HEK293 (cell line): ENCODE measurements around the gene COL12A1.

ENCODE experiments used
- SALL2 ChIP-seq: fragments of 450-650 bp; formaldehyde crosslinking; IDR thresholded peaks from 2 replicates; pipeline ENCODE4 v1.5.0; 2017; ENCODE audit warnings: missing biosample characterization, mild to moderate bottlenecking, missing genetic modification characterization, borderline replicate concordance
- TCF7L2 ChIP-seq: IDR thresholded peaks from 2 replicates; pipeline ENCODE4 v1.6.1; 2011; ENCODE audit warnings: low read depth, mild to moderate bottlenecking, inconsistent platforms, low read length, moderate library complexity, borderline replicate concordance
- YY1 ChIP-seq: fragments of 450-650 bp; formaldehyde crosslinking; IDR thresholded peaks from 2 replicates; pipeline ENCODE4 v1.5.1; 2018; ENCODE audit warnings: missing biosample characterization, missing genetic modification characterization
- ZFHX2 ChIP-seq: fragments of 450-650 bp; formaldehyde crosslinking; conservative IDR thresholded peaks from 2 replicates; pipeline ENCODE4 v1.5.1; 2016; ENCODE audit warnings: missing biosample characterization, missing genetic modification characterization
- ZNF214 ChIP-seq: fragments of 450-650 bp; formaldehyde crosslinking; IDR thresholded peaks from 2 replicates; pipeline ENCODE4 v1.5.1; 2017; ENCODE audit warnings: missing biosample characterization, mild to moderate bottlenecking, missing genetic modification characterization, borderline replicate concordance
- ZNF24 ChIP-seq: fragments of 450-650 bp; formaldehyde crosslinking; IDR thresholded peaks from 2 replicates; pipeline ENCODE4 v1.5.1; 2016; ENCODE audit warnings: missing biosample characterization, missing genetic modification characterization
- ZNF366 ChIP-seq: fragments of 450-650 bp; formaldehyde crosslinking; conservative IDR thresholded peaks from 2 replicates; pipeline ENCODE4 v1.5.1; 2016; ENCODE audit warnings: missing biosample characterization, missing genetic modification characterization
- ZNF558 ChIP-seq: fragments of 450-650 bp; formaldehyde crosslinking; IDR thresholded peaks from 2 replicates; pipeline ENCODE4 v1.5.1; 2016; ENCODE audit warnings: missing biosample characterization, missing genetic modification characterization
- TF ChIP-seq, protein P1 (sequence below): fragments of 450-650 bp; formaldehyde crosslinking; IDR thresholded peaks from 2 replicates; pipeline ENCODE4 v1.5.1; 2016; ENCODE audit warnings: missing biosample characterization, missing genetic modification characterization
- TF ChIP-seq, protein P2 (sequence below): fragments of 450-650 bp; IDR thresholded peaks from 2 replicates; pipeline ENCODE4 v1.5.1; 2018; ENCODE audit warnings: missing biosample characterization, missing genetic modification characterization
- TF ChIP-seq, protein P3 (sequence below): fragments of 450-650 bp; formaldehyde crosslinking; IDR thresholded peaks from 2 replicates; pipeline ENCODE4 v1.5.1; 2017; ENCODE audit warnings: missing biosample characterization, missing genetic modification characterization
- TF ChIP-seq, protein P4 (sequence below): fragments of 450-650 bp; formaldehyde crosslinking; IDR thresholded peaks from 2 replicates; pipeline ENCODE4 v1.5.1; 2016; ENCODE audit warnings: missing biosample characterization, missing genetic modification characterization
- TF ChIP-seq, protein P5 (sequence below): fragments of 450-650 bp; formaldehyde crosslinking; IDR thresholded peaks from 2 replicates; pipeline ENCODE4 v1.5.1; 2016; ENCODE audit warnings: missing biosample characterization, missing genetic modification characterization

DNA sequence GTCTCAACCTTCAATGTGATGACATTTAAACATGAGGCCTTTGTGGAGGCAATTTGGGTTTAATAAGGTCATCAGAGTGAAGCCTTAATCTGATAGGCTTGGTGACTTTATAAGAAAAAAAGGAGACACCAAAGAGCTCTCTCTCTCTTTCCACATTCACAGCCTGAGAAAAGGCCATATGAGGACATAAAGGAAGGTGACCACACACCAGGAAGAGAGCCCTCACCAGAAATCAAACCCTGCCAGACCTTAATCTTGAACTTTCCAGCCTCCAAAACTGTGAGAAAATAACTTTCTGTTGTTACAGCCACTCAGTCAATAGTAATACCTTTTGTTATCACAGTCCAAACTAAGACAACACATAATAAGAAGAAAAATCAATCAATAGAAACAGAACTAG is 47.7 kb downstream of the COL12A1 start:
- TF ChIP-seq ZNF366 (tag by site-specific recombination) (no peak), ZFHX2 (tag by site-specific recombination) (no peak), TCF7L2 (no peak), ZNF558 (tag by site-specific recombination) (no peak), YY1 (tag by site-specific recombination) (no peak), ZNF24 (tag by site-specific recombination) (no peak), ZNF214 (tag by site-specific recombination) (no peak), SALL2 (tag by site-specific recombination) (no peak)
- TF ChIP-seq, protein P1, sequence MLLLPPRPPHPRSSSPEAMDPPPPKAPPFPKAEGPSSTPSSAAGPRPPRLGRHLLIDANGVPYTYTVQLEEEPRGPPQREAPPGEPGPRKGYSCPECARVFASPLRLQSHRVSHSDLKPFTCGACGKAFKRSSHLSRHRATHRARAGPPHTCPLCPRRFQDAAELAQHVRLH = no peak
- TF ChIP-seq, protein P2, sequence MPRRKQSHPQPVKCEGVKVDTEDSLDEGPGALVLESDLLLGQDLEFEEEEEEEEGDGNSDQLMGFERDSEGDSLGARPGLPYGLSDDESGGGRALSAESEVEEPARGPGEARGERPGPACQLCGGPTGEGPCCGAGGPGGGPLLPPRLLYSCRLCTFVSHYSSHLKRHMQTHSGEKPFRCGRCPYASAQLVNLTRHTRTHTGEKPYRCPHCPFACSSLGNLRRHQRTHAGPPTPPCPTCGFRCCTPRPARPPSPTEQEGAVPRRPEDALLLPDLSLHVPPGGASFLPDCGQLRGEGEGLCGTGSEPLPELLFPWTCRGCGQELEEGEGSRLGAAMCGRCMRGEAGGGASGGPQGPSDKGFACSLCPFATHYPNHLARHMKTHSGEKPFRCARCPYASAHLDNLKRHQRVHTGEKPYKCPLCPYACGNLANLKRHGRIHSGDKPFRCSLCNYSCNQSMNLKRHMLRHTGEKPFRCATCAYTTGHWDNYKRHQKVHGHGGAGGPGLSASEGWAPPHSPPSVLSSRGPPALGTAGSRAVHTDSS (tag by site-specific recombination) = no peak
- TF ChIP-seq, protein P3, sequence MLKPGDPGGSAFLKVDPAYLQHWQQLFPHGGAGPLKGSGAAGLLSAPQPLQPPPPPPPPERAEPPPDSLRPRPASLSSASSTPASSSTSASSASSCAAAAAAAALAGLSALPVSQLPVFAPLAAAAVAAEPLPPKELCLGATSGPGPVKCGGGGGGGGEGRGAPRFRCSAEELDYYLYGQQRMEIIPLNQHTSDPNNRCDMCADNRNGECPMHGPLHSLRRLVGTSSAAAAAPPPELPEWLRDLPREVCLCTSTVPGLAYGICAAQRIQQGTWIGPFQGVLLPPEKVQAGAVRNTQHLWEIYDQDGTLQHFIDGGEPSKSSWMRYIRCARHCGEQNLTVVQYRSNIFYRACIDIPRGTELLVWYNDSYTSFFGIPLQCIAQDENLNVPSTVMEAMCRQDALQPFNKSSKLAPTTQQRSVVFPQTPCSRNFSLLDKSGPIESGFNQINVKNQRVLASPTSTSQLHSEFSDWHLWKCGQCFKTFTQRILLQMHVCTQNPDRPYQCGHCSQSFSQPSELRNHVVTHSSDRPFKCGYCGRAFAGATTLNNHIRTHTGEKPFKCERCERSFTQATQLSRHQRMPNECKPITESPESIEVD = no peak
- TF ChIP-seq, protein P4, sequence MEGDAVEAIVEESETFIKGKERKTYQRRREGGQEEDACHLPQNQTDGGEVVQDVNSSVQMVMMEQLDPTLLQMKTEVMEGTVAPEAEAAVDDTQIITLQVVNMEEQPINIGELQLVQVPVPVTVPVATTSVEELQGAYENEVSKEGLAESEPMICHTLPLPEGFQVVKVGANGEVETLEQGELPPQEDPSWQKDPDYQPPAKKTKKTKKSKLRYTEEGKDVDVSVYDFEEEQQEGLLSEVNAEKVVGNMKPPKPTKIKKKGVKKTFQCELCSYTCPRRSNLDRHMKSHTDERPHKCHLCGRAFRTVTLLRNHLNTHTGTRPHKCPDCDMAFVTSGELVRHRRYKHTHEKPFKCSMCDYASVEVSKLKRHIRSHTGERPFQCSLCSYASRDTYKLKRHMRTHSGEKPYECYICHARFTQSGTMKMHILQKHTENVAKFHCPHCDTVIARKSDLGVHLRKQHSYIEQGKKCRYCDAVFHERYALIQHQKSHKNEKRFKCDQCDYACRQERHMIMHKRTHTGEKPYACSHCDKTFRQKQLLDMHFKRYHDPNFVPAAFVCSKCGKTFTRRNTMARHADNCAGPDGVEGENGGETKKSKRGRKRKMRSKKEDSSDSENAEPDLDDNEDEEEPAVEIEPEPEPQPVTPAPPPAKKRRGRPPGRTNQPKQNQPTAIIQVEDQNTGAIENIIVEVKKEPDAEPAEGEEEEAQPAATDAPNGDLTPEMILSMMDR (tag by site-specific recombination) = no peak
- TF ChIP-seq, protein P5, sequence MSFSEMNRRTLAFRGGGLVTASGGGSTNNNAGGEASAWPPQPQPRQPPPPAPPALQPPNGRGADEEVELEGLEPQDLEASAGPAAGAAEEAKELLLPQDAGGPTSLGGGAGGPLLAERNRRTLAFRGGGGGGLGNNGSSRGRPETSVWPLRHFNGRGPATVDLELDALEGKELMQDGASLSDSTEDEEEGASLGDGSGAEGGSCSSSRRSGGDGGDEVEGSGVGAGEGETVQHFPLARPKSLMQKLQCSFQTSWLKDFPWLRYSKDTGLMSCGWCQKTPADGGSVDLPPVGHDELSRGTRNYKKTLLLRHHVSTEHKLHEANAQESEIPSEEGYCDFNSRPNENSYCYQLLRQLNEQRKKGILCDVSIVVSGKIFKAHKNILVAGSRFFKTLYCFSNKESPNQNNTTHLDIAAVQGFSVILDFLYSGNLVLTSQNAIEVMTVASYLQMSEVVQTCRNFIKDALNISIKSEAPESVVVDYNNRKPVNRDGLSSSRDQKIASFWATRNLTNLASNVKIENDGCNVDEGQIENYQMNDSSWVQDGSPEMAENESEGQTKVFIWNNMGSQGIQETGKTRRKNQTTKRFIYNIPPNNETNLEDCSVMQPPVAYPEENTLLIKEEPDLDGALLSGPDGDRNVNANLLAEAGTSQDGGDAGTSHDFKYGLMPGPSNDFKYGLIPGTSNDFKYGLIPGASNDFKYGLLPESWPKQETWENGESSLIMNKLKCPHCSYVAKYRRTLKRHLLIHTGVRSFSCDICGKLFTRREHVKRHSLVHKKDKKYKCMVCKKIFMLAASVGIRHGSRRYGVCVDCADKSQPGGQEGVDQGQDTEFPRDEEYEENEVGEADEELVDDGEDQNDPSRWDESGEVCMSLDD (tag by site-specific recombination) = no peak
